NT2/D1 (cell line): ENCODE results near the gene RASSF3.
A peak's percentile ranks its signal among the peaks of the same experiment; 100 is the strongest.

Source experiments
- DNase-seq: peaks from one replicate; pipeline ENCODE4 v3.0.0-alpha.2; 2011; ENCODE audit warnings: low read depth, low spot score
- H3K27me3 ChIP-seq: 2 replicates; pipeline ENCODE4 v1.6.0; 2011; ENCODE audit warnings: mild to moderate bottlenecking; ENCODE audit not compliant: insufficient read length, insufficient read depth
- H3K36me3 ChIP-seq: 2 replicates; pipeline ENCODE4 v1.6.1; 2011; ENCODE audit warnings: mild to moderate bottlenecking, low read length, mixed read lengths; ENCODE audit not compliant: insufficient read depth, insufficient read length
- H3K4me1 ChIP-seq: 2 replicates; pipeline ENCODE4 v1.5.1; 2011; ENCODE audit not compliant: insufficient read depth, insufficient read length
- H3K4me3 ChIP-seq: 2 replicates; pipeline ENCODE4 v1.5.1; 2011; ENCODE audit warnings: low read depth; ENCODE audit not compliant: insufficient read length
- H3K9ac ChIP-seq: 2 replicates; pipeline ENCODE4 v1.6.0; 2011; ENCODE audit warnings: low read depth; ENCODE audit not compliant: insufficient read length
- H3K9me3 ChIP-seq: 2 replicates; pipeline ENCODE4 v1.5.1; 2011; ENCODE audit warnings: mild to moderate bottlenecking, low read length; ENCODE audit not compliant: insufficient read depth
- SUZ12 ChIP-seq: IDR thresholded peaks from 2 replicates; pipeline ENCODE4 v1.6.1; 2011; ENCODE audit not compliant: insufficient read length, insufficient read depth; ENCODE audit errors: extremely low read depth
- YY1 ChIP-seq: IDR thresholded peaks from 2 replicates; pipeline ENCODE4 v1.6.1; 2011; ENCODE audit not compliant: insufficient read length, insufficient read depth
- ZNF274 ChIP-seq: IDR thresholded peaks from 2 replicates; pipeline ENCODE4 v1.6.1; 2011; ENCODE audit warnings: mild to moderate bottlenecking, low read depth, low read length

RASSF3 gene

GRCh38 chr12:64666054-64666914, 56.0 kb downstream of the RASSF3 start:
- Histone ChIP-seq H3K27me3 (no peaks in the 10 kb centered on the region), H3K4me1 (peaks cover 16% of the 10 kb centered on the region), H3K9me3 (no peaks in the 10 kb centered on the region), H3K4me3 (no peak overlapping the region), H3K9ac (no peak overlapping the region), H3K36me3 (no peaks in the 10 kb centered on the region)
- TF ChIP-seq YY1: no peak
- no peak for TF ChIP-seq SUZ12
- no peak for TF ChIP-seq ZNF274
- DNase-seq: no peak

GRCh38 chr12:64667793-64668192, 57.5 kb downstream of the RASSF3 start:
- H3K4me1 ChIP-seq: peaks cover 20% of the 10 kb centered on the region
- no peaks in the 10 kb centered on the region for H3K9me3 ChIP-seq
- no peaks in the 10 kb centered on the region for H3K27me3 ChIP-seq
- no peaks in the 10 kb centered on the region for H3K36me3 ChIP-seq
- no peak overlapping the region for H3K9ac ChIP-seq
- H3K4me3 ChIP-seq: no peak overlapping the region
- DNase-seq: no peak
- TF ChIP-seq SUZ12: no peak

- H3K4me3 ChIP-seq: no peak overlapping the region
- TF ChIP-seq ZNF274: no peak
- TF ChIP-seq SUZ12: no peak
- TF ChIP-seq YY1: no peak
- H3K27me3 ChIP-seq: no peaks in the 10 kb centered on the region
- no peaks in the 10 kb centered on the region for H3K9me3 ChIP-seq
- H3K9ac ChIP-seq: peak overlapping the region; percentile 52
- peaks cover 25% of the 10 kb centered on the region for H3K4me1 ChIP-seq
- H3K36me3 ChIP-seq: no peaks in the 10 kb centered on the region
- no peak for DNase-seq
These were observed 59.1 kb downstream of the RASSF3 start for GRCh38 chr12:64669270-64669842.

- Histone ChIP-seq H3K36me3 (no peaks in the 10 kb centered on the region), H3K4me1 (peaks cover 29% of the 10 kb centered on the region), H3K9me3 (no peaks in the 10 kb centered on the region), H3K9ac (no peak overlapping the region), H3K27me3 (no peaks in the 10 kb centered on the region), H3K4me3 (no peak overlapping the region)
- TF ChIP-seq ZNF274 (no peak), SUZ12 (no peak), YY1 (no peak)
- DNase-seq: no peak
These were observed 59.7 kb downstream of the RASSF3 start for GRCh38 chr12:64670019-64670418.

GRCh38 chr12:64670919-64671639, 60.8 kb downstream of the RASSF3 start:
- Histone ChIP-seq H3K9me3 (no peaks in the 10 kb centered on the region), H3K36me3 (no peaks in the 10 kb centered on the region), H3K4me1 (peaks cover 26% of the 10 kb centered on the region), H3K4me3 (no peak overlapping the region), H3K9ac (no peak overlapping the region), H3K27me3 (no peaks in the 10 kb centered on the region)
- TF ChIP-seq YY1: no peak
- DNase-seq: no peak

GRCh38 chr12:64671681-64672080, 61.4 kb downstream of the RASSF3 start:
- Histone ChIP-seq H3K4me1 (peaks cover 26% of the 10 kb centered on the region), H3K9ac (no peak overlapping the region), H3K9me3 (no peaks in the 10 kb centered on the region), H3K36me3 (no peaks in the 10 kb centered on the region), H3K27me3 (no peaks in the 10 kb centered on the region), H3K4me3 (no peak overlapping the region)
- no peak for TF ChIP-seq YY1
- TF ChIP-seq ZNF274: no peak
- TF ChIP-seq SUZ12: no peak
- no peak for DNase-seq

GRCh38 chr12:64672925-64673409, 62.7 kb downstream of the RASSF3 start:
- TF ChIP-seq YY1 (no peak), ZNF274 (no peak), SUZ12 (no peak)
- H3K27me3 ChIP-seq: no peaks in the 10 kb centered on the region
- no peaks in the 10 kb centered on the region for H3K9me3 ChIP-seq
- H3K9ac ChIP-seq: no peak overlapping the region
- no peak overlapping the region for H3K4me3 ChIP-seq
- H3K4me1 ChIP-seq: peaks cover 22% of the 10 kb centered on the region
- DNase-seq: no peak
- H3K36me3 ChIP-seq: no peaks in the 10 kb centered on the region
